ENCODE measurements around the gene SERPINB11. TPM values are rescaled to one million over a fixed set of nuclear protein-coding genes. Genes with fewer than 3 reads are reported as not detected.

SERPINB11 gene
- total and polyA plus RNA-seq, 2 experiments from 2014 or later: not detected

DNA sequence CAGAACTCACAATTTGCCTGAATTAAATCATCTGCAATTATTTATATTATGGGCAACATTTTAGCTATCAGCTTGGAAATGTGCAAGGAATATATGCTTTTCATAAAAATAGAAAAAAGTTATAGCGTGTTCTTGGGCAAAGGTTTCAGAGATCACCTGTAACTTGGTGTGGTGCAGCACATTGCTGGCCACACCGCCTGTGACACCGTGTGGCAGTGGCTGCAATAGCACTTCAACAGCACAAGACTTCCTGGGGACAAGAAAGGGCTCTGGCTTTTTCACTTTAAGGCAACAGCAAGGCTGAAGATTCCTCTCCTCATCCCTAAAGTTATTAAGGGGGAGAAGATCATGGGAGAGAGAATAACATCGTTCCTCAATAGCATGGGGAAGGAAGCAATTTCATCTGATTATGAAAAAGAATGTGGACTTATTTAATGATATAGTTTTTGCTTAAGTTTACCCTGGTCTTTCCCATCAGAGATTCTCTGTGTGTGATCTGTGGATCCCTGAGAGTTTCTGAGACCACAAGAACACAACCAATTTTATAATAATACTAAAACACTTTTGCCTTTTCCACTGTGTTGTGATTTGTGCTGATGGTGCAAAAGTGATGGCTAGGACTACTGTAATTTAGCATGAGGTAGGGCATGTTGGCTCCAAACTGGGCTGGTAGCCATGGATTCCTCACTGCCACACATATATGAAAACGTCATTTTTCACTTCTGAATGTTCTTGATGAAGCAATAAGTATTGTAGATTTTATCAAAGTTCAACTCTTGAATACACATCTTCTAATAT, 26.0 kb upstream of the SERPINB11 start:
- DNase-seq: peak; percentile 44
- Histone ChIP-seq H4K20me1 (ENCODE audit: insufficient read depth) (no peaks in the 10 kb centered on the region), H3K27me3 (replicated peaks; ENCODE audit: insufficient read depth) (no peaks in the 10 kb centered on the region), H3F3A (ENCODE audit: insufficient read depth) (peaks cover 24% of the 10 kb centered on the region), H3K9me3 (ENCODE audit: low read depth) (no peaks in the 10 kb centered on the region), H3K79me2 (ENCODE audit: insufficient read depth) (no peaks in the 10 kb centered on the region), H3K4me2 (ENCODE audit: unreplicated experiment) (peak overlapping the region; percentile 33), H3K36me3 (ENCODE audit: low read depth) (no peaks in the 10 kb centered on the region), H3K4me1 (ENCODE audit: insufficient read depth) (peaks cover 24% of the 10 kb centered on the region), H3K9ac (peak overlapping the region; percentile 40), H3K27ac (peak overlapping the region; percentile 69), H3K9me2 (ENCODE audit: insufficient read depth) (no peaks in the 10 kb centered on the region), H3K4me3 (no peak overlapping the region), H2AFZ (peak overlapping the region; percentile 57; the same call in 1 of the 2 replicates)
- in situ Hi-C loops (cut with MboI): no loop called here
- 26 to 27% methylated on average over 5 of the region's 5 CpGs for WGBS, 2 experiments (ENCODE audit: low coverage in 1 of 2, low lambda C conversion rate in 2 of 2, missing lambda C conversion rate in 2 of 2)
- TF ChIP-seq EZH2 (IDR thresholded peaks at IDR 0.05; ENCODE audit: insufficient read depth, poor library complexity, severe bottlenecking) (no peak), EZH2phosphoT487 (IDR thresholded peaks at IDR 0.05; ENCODE audit: insufficient read depth, low read depth) (no peak)

DNA sequence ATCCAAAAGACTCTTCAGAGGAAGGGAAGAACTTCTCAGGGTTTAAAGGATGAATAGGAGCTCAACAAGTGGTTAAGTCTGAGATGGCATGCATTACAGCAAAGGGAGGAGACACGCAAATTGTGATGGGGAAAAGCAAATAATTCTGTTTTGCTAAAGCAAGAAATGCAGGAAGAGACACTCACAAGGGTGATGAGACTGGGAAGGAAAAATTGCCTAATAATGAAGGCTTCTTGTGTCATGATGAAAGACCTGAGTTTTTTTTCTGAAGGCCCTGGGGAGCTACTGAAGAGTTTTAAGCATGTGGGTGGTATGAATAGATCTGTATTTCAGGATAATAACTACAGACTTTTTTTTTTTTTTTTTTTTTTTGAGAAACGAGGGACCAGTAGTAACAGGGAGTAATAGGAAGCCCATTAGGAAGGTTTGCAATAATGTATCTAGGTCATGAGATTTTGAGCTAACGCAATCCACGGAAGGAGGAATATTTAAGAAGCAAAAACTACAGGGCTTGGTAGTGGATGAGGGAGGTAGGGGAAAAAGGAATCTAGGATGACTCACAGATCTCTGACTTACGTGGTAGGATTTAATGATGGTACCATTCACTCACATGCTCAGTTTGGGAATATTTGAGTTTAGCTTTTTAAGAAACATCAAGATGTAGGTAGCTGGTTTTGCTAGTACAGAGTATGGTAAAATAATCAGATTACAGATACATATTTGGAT, 25.1 kb upstream of the SERPINB11 start:
- Histone ChIP-seq H3K27me3 (replicated peaks; ENCODE audit: insufficient read depth) (no peaks in the 10 kb centered on the region), H3K4me2 (ENCODE audit: unreplicated experiment) (peak overlapping the region; percentile 33), H3K9ac (peak overlapping the region; percentile 40), H3K27ac (peak overlapping the region; percentile 69), H3K9me2 (ENCODE audit: insufficient read depth) (no peaks in the 10 kb centered on the region), H4K20me1 (ENCODE audit: insufficient read depth) (no peaks in the 10 kb centered on the region), H3K4me3 (peak overlapping the region; percentile 10; the same call in 1 of the 2 replicates), H3K36me3 (ENCODE audit: low read depth) (no peaks in the 10 kb centered on the region), H3K4me1 (ENCODE audit: insufficient read depth) (peaks cover 33% of the 10 kb centered on the region), H3K79me2 (ENCODE audit: insufficient read depth) (no peaks in the 10 kb centered on the region), H2AFZ (peak overlapping the region; percentile 50; the same call in 1 of the 2 replicates), H3F3A (ENCODE audit: insufficient read depth) (peaks cover 27% of the 10 kb centered on the region), H3K9me3 (ENCODE audit: low read depth) (no peaks in the 10 kb centered on the region)
- DNase-seq: peak; percentile 84
- WGBS, 2 experiments (ENCODE audit: low coverage in 1 of 2, low lambda C conversion rate in 2 of 2, missing lambda C conversion rate in 2 of 2): 27 to 45% methylated on average over 5 of the region's 5 CpGs
- TF ChIP-seq EZH2 (IDR thresholded peaks at IDR 0.05; ENCODE audit: insufficient read depth, poor library complexity, severe bottlenecking): no peak
- TF ChIP-seq EZH2phosphoT487 (IDR thresholded peaks at IDR 0.05; ENCODE audit: insufficient read depth, low read depth): no peak
- in situ Hi-C loops (cut with MboI): no loop called here

DNA sequence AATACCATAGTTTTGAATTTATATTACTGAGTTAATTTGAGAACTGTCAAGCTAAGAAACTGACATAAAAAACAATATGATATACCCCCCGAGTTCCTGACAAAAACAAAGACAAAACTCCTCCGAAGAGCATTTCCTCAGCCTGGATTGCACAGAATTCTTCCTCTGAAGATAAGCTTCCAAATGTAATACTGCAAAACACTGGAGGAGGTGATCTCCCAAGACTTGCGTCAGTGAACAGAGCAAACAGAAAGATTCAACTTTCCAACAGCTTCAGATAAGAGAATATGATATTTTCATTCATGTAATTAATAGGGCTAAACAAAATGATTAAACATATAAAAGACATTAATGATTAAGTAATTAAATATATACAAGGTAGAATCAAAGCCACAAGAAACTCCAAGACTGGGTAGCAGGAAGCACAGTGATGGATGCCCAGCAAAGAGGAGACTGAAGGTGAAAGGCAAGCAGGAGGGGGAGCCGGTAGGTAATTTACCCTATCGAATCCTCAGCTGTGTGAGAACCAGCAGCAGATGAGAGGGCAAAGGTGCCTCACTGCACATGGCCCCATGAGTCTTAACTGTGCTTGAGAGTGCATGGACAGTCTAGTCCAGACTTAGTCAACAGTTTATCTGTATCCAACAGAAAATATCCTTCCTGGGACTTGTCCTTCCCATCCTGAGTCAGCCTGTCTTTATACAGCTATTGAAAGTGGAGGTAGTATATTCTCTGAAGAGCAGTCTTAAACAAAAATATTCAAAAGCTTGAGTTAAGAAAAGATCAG, 22.7 kb upstream of the SERPINB11 start:
- Histone ChIP-seq H3K4me2 (ENCODE audit: unreplicated experiment) (no peak overlapping the region), H3K36me3 (ENCODE audit: low read depth) (no peaks in the 10 kb centered on the region), H3K27ac (no peak overlapping the region), H3K4me3 (no peak overlapping the region), H3K9me2 (ENCODE audit: insufficient read depth) (no peaks in the 10 kb centered on the region), H3K9me3 (ENCODE audit: low read depth) (no peaks in the 10 kb centered on the region), H2AFZ (no peak overlapping the region), H3F3A (ENCODE audit: insufficient read depth) (peaks cover 31% of the 10 kb centered on the region), H4K20me1 (ENCODE audit: insufficient read depth) (no peaks in the 10 kb centered on the region), H3K27me3 (replicated peaks; ENCODE audit: insufficient read depth) (no peaks in the 10 kb centered on the region), H3K79me2 (ENCODE audit: insufficient read depth) (no peaks in the 10 kb centered on the region), H3K4me1 (ENCODE audit: insufficient read depth) (peaks cover 46% of the 10 kb centered on the region), H3K9ac (no peak overlapping the region)
- in situ Hi-C loops (cut with MboI): no loop called here
- TF ChIP-seq EZH2 (IDR thresholded peaks at IDR 0.05; ENCODE audit: insufficient read depth, poor library complexity, severe bottlenecking): no peak
- TF ChIP-seq EZH2phosphoT487 (IDR thresholded peaks at IDR 0.05; ENCODE audit: insufficient read depth, low read depth): no peak
- no peak for DNase-seq
- WGBS, 2 experiments (ENCODE audit: low coverage in 1 of 2, low lambda C conversion rate in 2 of 2, missing lambda C conversion rate in 2 of 2): 66 to 67% methylated on average over 5 of the region's 5 CpGs

Measured in GM23248 (cell line).